Liver (tissue), 9 donors: ENCODE measurements around the gene PGAM4. TPM values are rescaled to one million over a fixed set of nuclear protein-coding genes. Genes with fewer than 3 reads are reported as not detected.

Experiments used
- DNase-seq: peaks from one replicate; pipeline ENCODE4 v3.0.0-alpha.2; 2017; ENCODE audit warnings: low spot score
- H3K27ac ChIP-seq, 2 donors: one replicate each; pipeline ENCODE4 v1.7.0; 2013; ENCODE audit warnings: inconsistent platforms in 2 of 2, low read length in 2 of 2, control low read depth in 1 of 2, low read depth in 1 of 2, mild to moderate bottlenecking in 1 of 2
- H3K27me3 ChIP-seq, 4 donors: one replicate each; pipeline versions ENCODE4 v1.6.1 to v1.7.0; 2013; ENCODE audit warnings: low read length in 3 of 4, inconsistent platforms in 1 of 4, mild to moderate bottlenecking in 1 of 4, moderate library complexity in 1 of 4; ENCODE audit not compliant: control insufficient read depth in 4 of 4, insufficient read depth in 4 of 4
- H3K36me3 ChIP-seq, 4 donors: one replicate each; pipeline versions ENCODE4 v1.6.1 to v1.7.0; 2013; ENCODE audit warnings: low read length in 3 of 4, mild to moderate bottlenecking in 3 of 4, low read depth in 1 of 4, moderate library complexity in 1 of 4; ENCODE audit not compliant: control insufficient read depth in 4 of 4, insufficient read depth in 3 of 4
- H3K4me1 ChIP-seq, 4 donors: one replicate each; pipeline versions ENCODE4 v1.6.1 to v1.7.0; 2013; ENCODE audit warnings: low read length in 3 of 4, mild to moderate bottlenecking in 3 of 4, moderate library complexity in 1 of 4; ENCODE audit not compliant: control insufficient read depth in 4 of 4, insufficient read depth in 4 of 4
- H3K4me3 ChIP-seq, 3 donors: one replicate each; pipeline versions ENCODE4 v1.6.1 to v1.7.0; 2013; ENCODE audit warnings: low read length in 3 of 3, control low read depth in 1 of 3, low read depth in 1 of 3, mild to moderate bottlenecking in 1 of 3
- H3K9ac ChIP-seq, 2 donors: one replicate each; pipeline ENCODE4 v1.7.0; 2013; ENCODE audit warnings: low read length in 2 of 2, mild to moderate bottlenecking in 2 of 2, moderate library complexity in 2 of 2, control low read depth in 1 of 2, low read depth in 1 of 2
- H3K9me3 ChIP-seq, 4 donors: one replicate each; pipeline versions ENCODE4 v1.6.1 to v1.7.0; 2013; ENCODE audit warnings: low read length in 3 of 4; ENCODE audit not compliant: control insufficient read depth in 4 of 4
- ATF3 ChIP-seq: IDR thresholded peaks from 2 replicates; pipeline ENCODE4 v1.6.1; 2016; ENCODE audit warnings: antibody characterized with exemption
- CTCF ChIP-seq: fragments of 150-350 bp; IDR thresholded peaks from 2 replicates; pipeline ENCODE4 v1.5.1; 2017; ENCODE audit warnings: improper control_type of control experiment, low read depth, low read length; ENCODE audit not compliant: missing input control
- EGR1 ChIP-seq, 2 donors: IDR thresholded peaks; 2 replicates each; pipeline ENCODE4 v1.6.1; 2016 to 2018; ENCODE audit warnings: antibody characterized with exemption in 2 of 2, low read depth in 2 of 2
- FOXA1 ChIP-seq: IDR thresholded peaks from 2 replicates; pipeline ENCODE4 v1.6.1; 2016; ENCODE audit warnings: antibody characterized with exemption
- FOXA2 ChIP-seq: IDR thresholded peaks from 2 replicates; pipeline ENCODE4 v1.6.1; 2016; ENCODE audit warnings: antibody characterized with exemption
- GABPA ChIP-seq, 2 donors: IDR thresholded peaks in 1 of 2; conservative IDR thresholded peaks in 1 of 2; 2 replicates each; pipeline ENCODE4 v1.6.1; 2016; ENCODE audit warnings: antibody characterized with exemption in 2 of 2, mild to moderate bottlenecking in 1 of 2, moderate library complexity in 1 of 2
- HNF4A ChIP-seq, 2 donors: conservative IDR thresholded peaks; 2 replicates each; pipeline ENCODE4 v1.6.1; 2016; ENCODE audit warnings: antibody characterized with exemption in 2 of 2, mild to moderate bottlenecking in 2 of 2
- HNF4G ChIP-seq: IDR thresholded peaks from 2 replicates; pipeline ENCODE4 v1.6.1; 2016; ENCODE audit warnings: antibody characterized with exemption
- JUND ChIP-seq, 2 donors: IDR thresholded peaks; 2 replicates each; pipeline ENCODE4 v1.6.1; 2016; ENCODE audit warnings: antibody characterized with exemption in 2 of 2
- MAX ChIP-seq: IDR thresholded peaks from 2 replicates; pipeline ENCODE4 v1.6.1; 2016; ENCODE audit warnings: antibody characterized with exemption
- NR2F2 ChIP-seq: IDR thresholded peaks from 2 replicates; pipeline ENCODE4 v1.6.1; 2016; ENCODE audit warnings: antibody characterized with exemption
- RAD21 ChIP-seq, 2 donors: IDR thresholded peaks; 2 replicates each; pipeline ENCODE4 v1.6.1; 2016; ENCODE audit warnings: antibody characterized with exemption in 2 of 2, mild to moderate bottlenecking in 2 of 2
- REST ChIP-seq: IDR thresholded peaks from 2 replicates; pipeline ENCODE4 v1.6.1; 2016; ENCODE audit warnings: antibody characterized with exemption, mild to moderate bottlenecking
- RXRA ChIP-seq, 2 donors: IDR thresholded peaks; 2 replicates each; pipeline ENCODE4 v1.6.1; 2017 to 2018; ENCODE audit warnings: antibody characterized with exemption in 2 of 2, mild to moderate bottlenecking in 1 of 2
- SP1 ChIP-seq: IDR thresholded peaks from 2 replicates; pipeline ENCODE4 v1.6.1; 2018; ENCODE audit warnings: antibody characterized with exemption, mild to moderate bottlenecking
- TAF1 ChIP-seq: conservative IDR thresholded peaks from 2 replicates; pipeline ENCODE4 v1.6.1; 2016; ENCODE audit warnings: antibody characterized with exemption, mild to moderate bottlenecking
- YY1 ChIP-seq: IDR thresholded peaks from 2 replicates; pipeline ENCODE4 v1.6.1; 2016; ENCODE audit warnings: antibody characterized with exemption, mild to moderate bottlenecking
- WGBS: extraction: QIAGEN DNeasy Blood & Tissue Kit; methylation state at CpG from one replicate; pipeline ENCODE4 v1.1.7; 2013; 5-methylcytosine and 5-hydroxymethylcytosine counted together
- polyA plus RNA-seq, 2 donors: library from polyadenylated mRNA; stranded (reverse) in 1 of 2; unstranded in 1 of 2; fragments of 200-250 nt in 1 of 2; fragments of >200 nt in 1 of 2; fragmentation: Nextera tagmentation in 1 of 2; extraction: Ambion mirVana in 1 of 2; gene quantifications; one replicate each; pipeline versions ENCODE4 v1.2.1 to v1.2.3, GENCODE V29; 2013 to 2015
- total RNA-seq, 2 donors: library from RNA; depleted of rRNA; stranded (reverse); fragments of >200 nt; gene quantifications; one replicate each; pipeline ENCODE4 v1.2.3, GENCODE V29; 2014
- donor health status: healthy.
- donor health status: healthy.
- donor health status: healthy.
- donor health status: healthy.
- donor health status: healthy.

PGAM4 gene
- total and polyA plus RNA-seq, 4 donors = not detected

GRCh38 chrX:77925764-77926163 lies 43.7 kb downstream of the PGAM4 start:
- TF ChIP-seq FOXA1 (no peak), SP1 (no peak), CTCF (no peak), TAF1 (no peak), HNF4A (conservative IDR thresholded peaks at IDR 0.05) (no peak), RXRA (IDR thresholded peaks at IDR 0.05) (no peak), MAX (no peak), GABPA (IDR thresholded peaks at IDR 0.05 in 1 of 2, conservative IDR thresholded peaks at IDR 0.05 in 1 of 2) (no peak), REST (no peak), JUND (IDR thresholded peaks at IDR 0.05) (no peak), RAD21 (IDR thresholded peaks at IDR 0.05) (no peak)
- WGBS = 41% methylated on average over 3 of the region's 3 CpGs
- Histone ChIP-seq H3K27ac (no peak overlapping the region), H3K27me3 (no peaks in the 10 kb centered on the region), H3K4me3 (no peak overlapping the region), H3K9ac (no peak overlapping the region), H3K36me3 (no peaks in the 10 kb centered on the region), H3K9me3 (no peaks in the 10 kb centered on the region), H3K4me1 (no peaks in the 10 kb centered on the region)
- no peak for DNase-seq

- Histone ChIP-seq H3K4me1 (no peaks in the 10 kb centered on the region), H3K4me3 (no peak overlapping the region), H3K27me3 (no peaks in the 10 kb centered on the region), H3K27ac (no peak overlapping the region), H3K36me3 (no peaks in the 10 kb centered on the region), H3K9me3 (no peaks in the 10 kb centered on the region), H3K9ac (no peak overlapping the region)
- no peak for DNase-seq
- 88% methylated on average over 8 of the region's 8 CpGs for whole genome bisulfite sequencing
- TF ChIP-seq MAX (no peak), ATF3 (no peak), HNF4A (conservative IDR thresholded peaks at IDR 0.05) (no peak), RXRA (IDR thresholded peaks at IDR 0.05) (no peak), SP1 (no peak), REST (no peak), EGR1 (IDR thresholded peaks at IDR 0.05; ENCODE audit: low read depth in 2 of 2) (no peak), TAF1 (no peak), JUND (IDR thresholded peaks at IDR 0.05) (no peak), YY1 (no peak), CTCF (no peak), NR2F2 (no peak), FOXA2 (no peak), FOXA1 (no peak), GABPA (IDR thresholded peaks at IDR 0.05 in 1 of 2, conservative IDR thresholded peaks at IDR 0.05 in 1 of 2) (no peak), RAD21 (IDR thresholded peaks at IDR 0.05) (no peak), HNF4G (no peak)
Measured at GRCh38 chrX:77924320-77924859, 45.0 kb downstream of the PGAM4 start.
